IPS-NIHi11 (cell line): ENCODE results near the gene SLC43A2.
"Not testable (repeated sequence)": the region's sequence is repeated elsewhere in the genome, so short reads cannot be mapped to it uniquely, and the experiment has no call there.

Experiments used
- DNase-seq: peaks from one replicate; pipeline ENCODE4 v3.0.0; 2012; ENCODE audit warnings: mixed read lengths, low spot score

The SLC43A2 gene

DNA sequence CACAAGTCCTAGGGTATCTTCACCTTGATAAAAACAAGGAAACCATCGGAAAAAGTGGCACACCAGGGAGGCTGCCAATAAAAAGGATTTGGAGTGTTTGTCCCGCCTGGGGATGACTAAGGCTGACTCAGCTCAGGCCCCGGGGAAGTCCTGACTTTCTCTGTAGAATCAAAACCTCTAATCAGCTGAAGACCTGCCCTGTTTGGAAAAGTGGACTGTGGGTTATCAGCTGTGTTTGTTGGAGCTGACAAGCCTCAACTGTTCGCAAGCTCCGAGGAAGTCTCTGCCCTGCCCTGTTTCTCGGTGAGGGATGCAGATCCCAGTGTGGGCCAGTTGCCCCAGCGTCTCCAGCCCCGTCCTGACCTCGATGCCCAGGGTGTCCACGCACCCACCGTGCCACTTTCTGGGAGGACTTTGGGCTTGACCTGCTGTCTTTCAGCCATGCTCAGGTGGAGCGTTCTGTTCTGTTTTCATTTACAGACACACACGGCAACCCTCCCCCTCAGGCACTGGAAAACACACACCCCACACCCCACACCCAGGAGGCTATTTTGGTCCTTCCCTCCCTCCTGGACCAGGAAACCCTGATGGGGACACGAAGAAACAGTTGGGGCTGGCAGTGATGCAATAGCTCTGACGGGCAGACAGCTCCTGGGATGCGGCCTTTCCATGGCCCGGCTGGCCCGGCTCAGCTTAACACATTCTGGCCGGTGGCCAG lies 38.4 kb downstream of the SLC43A2 start:
- DNase-seq = peak; percentile 33

DNA sequence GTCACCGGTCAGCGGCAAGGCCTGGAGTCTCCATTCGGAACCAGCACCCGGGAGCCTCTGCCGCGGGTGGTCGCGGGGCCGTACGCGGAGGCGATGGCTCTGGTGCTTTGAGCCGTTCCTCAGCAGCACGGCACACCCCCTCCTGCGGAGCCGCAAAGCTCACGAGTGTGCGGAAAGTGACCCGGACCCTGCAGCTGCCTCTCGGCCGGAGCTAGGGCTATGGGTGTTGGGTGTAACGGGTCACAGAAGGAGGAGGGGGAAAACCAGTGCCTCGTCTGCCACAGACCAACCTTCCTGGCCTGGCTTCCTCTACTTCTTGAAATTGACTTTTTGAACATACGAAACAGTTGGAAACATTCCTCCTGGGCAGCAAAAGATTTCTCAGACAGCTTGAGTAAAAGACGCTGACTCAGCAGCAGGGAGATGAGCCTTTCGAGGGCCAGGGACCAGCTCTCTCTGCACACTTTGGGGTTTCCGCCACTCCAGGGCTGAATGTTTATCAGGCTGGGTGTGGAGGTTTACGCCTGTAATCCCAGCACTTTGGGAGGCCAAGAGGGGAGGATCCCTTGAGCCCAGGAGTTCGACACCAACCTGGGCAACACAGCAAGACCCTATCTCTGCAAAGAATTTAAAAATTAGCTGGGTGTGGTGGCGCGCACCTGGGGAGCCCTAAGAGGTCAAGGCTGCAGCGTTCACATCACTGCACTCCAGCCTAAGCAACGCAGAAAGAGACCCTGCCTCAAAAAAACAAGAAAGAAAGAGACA lies 39.6 kb downstream of the SLC43A2 start:
- DNase-seq = peak; percentile 30

- no peak for DNase-seq
Observed at GRCh38 chr17:1584167-1584566, 44.5 kb downstream of the SLC43A2 start.

GRCh38 chr17:1583556-1583955 lies 45.1 kb downstream of the SLC43A2 start:
- DNase-seq = no peak

GRCh38 chr17:1582374-1582773 lies 46.3 kb downstream of the SLC43A2 start:
- DNase-seq = no peak

DNA sequence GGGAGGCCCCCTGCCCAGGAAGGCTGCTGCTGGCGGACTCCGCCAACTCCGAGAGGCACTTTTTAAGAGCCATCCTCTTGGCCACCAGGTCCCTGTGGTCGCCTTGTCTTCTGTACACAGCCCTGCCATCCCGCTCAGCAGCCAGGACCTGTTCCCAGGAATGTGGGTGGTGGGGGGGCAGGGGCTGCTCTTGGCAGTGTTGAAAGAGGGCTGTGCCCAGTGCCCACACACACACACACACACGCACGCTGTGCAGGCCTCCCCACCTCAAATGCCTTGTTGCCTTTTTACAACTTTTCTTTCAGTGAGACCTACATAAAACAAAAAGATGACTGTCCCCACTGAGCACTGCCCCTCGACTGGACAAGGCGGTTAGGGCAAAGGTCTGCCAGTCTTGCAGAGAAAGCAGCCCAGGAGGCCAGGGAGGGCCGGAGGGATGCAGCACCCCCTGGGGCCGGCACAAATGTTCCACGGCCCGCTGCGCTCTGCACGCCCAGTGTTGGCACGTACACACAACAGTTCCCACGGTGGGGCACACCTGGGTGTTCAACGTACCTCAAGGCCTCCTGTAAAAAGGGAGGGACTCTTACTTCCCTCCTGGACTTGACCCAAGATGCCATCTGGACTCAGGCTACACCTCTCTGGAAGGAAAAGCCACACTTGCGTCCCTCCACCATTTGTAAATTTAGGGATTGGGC lies 47.5 kb downstream of the SLC43A2 start:
- no peak for DNase-seq

DNA sequence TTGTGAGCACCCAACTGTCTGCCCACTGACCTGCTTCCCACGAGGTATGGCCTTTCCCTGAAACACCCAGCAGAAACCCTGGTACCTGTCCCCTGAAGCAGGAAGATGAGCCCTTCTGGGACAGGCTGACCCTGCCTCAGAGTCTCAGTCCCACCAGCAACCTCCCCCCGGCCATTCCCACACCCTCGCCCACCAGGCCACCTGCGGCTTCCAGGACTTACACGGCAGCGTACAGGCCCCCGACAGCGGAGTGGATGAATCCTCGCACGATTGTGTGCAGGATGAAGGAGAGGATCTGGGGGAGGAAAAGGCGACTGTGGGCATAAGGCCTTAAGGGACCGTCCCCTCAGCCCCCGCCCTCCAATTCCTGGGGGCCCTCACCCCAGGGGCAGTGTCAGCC lies 50.6 kb downstream of the SLC43A2 start:
- no peak for DNase-seq

- DNase-seq = no peak
Observed at GRCh38 chr17:1577583-1578013, 51.0 kb downstream of the SLC43A2 start.

- DNase-seq = peak; percentile 72
Observed at GRCh38 chr17:1577182-1577581, 51.5 kb downstream of the SLC43A2 start.

GRCh38 chr17:1576500-1576899 lies 52.1 kb downstream of the SLC43A2 start:
- DNase-seq = no peak

- peak; percentile 67 for DNase-seq
Observed at GRCh38 chr17:1574697-1575471, 53.8 kb downstream of the SLC43A2 start.

DNA sequence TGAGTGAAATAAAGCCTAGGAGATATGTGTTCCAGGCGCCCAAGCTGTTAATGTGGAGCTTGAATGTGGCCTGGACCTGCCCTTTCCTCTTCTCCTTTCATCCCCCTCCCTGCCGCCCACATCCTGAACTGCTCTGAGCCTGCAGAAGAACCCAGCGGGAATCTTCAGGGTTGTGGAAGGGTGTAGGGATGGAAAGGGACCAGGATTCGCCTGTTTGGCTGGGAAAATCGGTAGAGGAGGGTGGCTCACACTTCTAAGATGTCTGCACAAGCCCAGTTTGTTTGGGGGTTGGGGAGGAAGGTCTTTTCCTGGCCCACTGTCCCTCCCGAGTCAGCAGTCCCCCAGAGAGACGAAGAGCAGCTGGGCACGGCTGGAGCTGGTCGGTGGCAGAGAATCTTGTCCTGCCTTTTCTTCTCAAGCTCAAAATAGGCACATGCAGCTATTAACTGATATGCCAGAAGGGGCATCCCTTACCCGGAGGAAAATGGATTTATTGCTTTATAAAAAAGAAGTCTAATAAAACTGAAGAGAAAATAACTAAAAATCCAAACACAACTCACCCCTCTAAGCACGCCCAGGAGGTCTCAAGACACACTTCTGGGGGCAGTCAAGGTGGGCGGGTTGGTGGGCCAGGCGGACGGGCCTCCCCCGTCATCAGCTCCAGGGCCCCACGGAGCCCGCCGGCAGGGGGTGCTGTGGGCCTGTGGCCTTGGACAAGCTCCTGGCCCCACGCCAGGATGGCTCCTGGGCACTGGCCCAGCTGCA lies 54.5 kb downstream of the SLC43A2 start:
- peak; percentile 95 for DNase-seq

DNA sequence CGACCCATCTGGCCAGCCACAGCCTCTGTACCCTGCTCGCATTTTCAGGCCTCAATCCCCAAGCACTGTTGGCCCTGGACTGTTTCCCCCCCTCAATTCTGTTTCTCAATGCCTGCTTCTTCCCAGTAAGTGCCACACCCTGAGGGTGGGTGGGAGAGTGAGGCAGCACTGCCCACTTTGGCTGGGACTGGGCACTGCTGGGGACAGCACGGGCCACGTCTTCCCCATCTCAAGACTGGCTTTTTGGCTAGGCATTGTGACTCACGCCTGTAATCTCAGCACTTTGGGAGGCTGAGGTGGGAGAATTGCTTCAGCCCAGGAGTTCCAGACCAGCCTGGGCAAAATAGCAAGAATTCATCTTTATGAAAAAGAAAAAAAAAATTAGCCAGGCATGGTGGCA lies 56.0 kb downstream of the SLC43A2 start:
- not testable (repeated sequence) for DNase-seq

GRCh38 chr17:1571341-1571704 lies 57.3 kb downstream of the SLC43A2 start:
- no peak for DNase-seq

DNA sequence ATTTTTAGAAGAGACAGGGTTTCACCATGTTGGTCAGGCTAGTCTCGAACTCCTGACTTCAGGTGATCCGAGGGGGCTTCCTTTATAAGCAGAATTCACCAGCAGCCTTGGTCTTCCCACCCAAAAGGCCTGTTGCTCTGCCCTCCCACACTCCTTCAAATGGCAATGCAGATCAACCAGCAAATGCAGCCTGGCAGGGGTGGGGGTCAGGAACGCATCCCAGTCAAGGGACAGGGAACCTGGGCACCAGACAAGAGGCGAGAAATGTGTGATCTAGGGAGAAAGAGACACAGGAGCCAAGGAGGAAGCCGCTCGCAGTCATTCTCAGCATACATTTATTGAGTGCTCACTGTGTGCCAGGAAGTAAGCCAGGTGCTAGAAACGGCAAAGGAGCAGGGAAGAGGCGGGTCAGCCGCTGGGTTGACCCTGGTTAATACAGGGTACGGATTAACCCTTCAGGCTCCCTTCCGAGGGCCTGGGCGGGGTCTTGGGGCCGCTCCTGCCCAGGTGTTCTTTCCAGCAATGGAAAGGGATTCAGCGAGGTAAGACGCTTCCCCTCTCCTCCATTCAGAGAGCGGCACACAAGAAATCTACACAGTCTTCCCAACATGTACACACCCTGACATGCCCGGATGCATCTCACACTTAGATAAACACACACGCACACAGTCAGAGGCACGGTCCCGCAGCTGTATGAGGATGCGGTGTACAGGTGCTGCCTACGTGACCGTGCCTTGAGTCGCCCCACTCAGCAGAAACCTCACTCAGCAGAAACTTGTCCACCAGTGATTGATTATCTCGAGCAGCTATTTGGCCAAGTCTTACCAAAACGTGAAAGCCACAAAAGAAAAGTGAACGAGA lies 59.5 kb downstream of the SLC43A2 start:
- DNase-seq = no peak

- no peak for DNase-seq
Observed at GRCh38 chr17:1566505-1567199, 62.0 kb downstream of the SLC43A2 start.

GRCh38 chr17:1565877-1566276 lies 62.8 kb downstream of the SLC43A2 start:
- DNase-seq = no peak

DNA sequence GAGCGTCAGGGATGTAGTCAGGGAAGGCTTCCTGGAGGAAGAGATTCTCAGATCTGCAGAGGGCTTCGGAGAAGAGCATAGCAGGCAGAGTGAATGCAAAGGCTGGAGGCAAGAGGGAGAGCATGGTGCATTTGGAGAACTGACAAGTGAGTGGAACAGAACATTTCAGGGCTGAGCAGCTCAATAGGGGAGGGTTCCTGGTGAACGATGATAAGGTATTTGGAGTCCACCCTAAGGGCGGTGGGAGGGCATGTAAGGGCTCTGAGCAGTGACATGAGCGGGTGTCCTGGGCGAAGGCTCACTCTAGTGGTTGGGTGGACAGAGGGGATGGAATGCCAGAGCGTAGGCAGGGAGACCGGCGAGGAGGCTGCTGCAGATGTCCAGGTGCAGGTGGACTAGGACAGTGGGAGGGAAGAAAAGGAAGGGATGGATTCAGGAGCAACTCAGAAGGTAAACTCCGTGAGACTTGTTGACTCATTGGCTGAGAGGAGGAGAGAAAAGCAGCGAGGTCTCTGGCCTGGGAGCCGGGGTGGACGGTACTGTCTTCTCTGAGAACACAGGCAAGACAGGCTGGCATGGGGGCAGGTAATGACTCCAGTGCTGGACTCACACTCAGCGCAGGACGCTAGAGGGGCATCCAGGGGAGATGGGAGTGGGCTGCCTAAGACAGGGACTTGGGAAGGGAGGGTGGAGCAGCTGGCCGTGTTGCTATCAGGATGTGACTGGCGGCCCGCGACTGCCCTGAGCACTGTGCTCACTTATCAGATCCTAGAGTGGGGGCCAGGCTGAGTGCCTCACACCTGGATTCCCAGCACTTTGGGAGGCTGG lies 64.6 kb downstream of the SLC43A2 start:
- DNase-seq = no peak

- not testable (repeated sequence) for DNase-seq
Observed at GRCh38 chr17:1563471-1563785, 65.2 kb downstream of the SLC43A2 start.
